A549 (cell line): ENCODE data around the gene IMPDH2. TPM values are rescaled to one million over a fixed set of nuclear protein-coding genes. Genes with fewer than 3 reads are reported as not detected.
A peak's percentile ranks its signal among the peaks of the same experiment; 100 is the strongest.

Source experiments
- ATAC-seq, 2 experiments: fragments of 200-7000 bp in 1 of 2; fragments of >200 bp in 1 of 2; cut with Nextera tagmentation in 1 of 2; cut with Tn5 transposase in 1 of 2; 3 replicates each; pipeline versions ENCODE4 v1.8.0 to v1.9.1; 2018 to 2020; ENCODE audit warnings: mild to moderate bottlenecking in 1 of 2, moderate library complexity in 1 of 2
- CTCF ChIA-PET: fragments of 300-600 bp; sonication (Branson Sonifier 250); formaldehyde crosslinking; extraction: SDS; loops from one replicate; lab custom pipeline; 2021; ENCODE audit warnings: antibody characterized with exemption, inconsistent platforms; lab: Yijun Ruan, JAX
- POLR2A ChIA-PET: fragments of 350-600 bp; formaldehyde crosslinking; extraction: SDS; loops from one replicate; lab custom pipeline; 2021; ENCODE audit warnings: antibody characterized with exemption, inconsistent platforms; lab: Yijun Ruan, JAX
- DNase-seq, 2 experiments: peaks; one replicate each; pipeline versions ENCODE4 v3.0.0 to v3.0.0-alpha.2; 2011 to 2016; ENCODE audit warnings: low read depth in 1 of 2, low spot score in 1 of 2
- FAIRE-seq: peaks from 2 replicates; lab custom pipeline; 2011; peaks lifted over from hg19 to GRCh38; lab: Jason Lieb, UNC
- H3K27ac ChIP-seq, 2 experiments: fragments of >200 bp; sonication (Bioruptor Twin); formaldehyde crosslinking; 3 replicates each; pipeline ENCODE4 v1.5.1; 2016 to 2017
- H3K4me1 ChIP-seq: fragments of >200 bp; sonication (Bioruptor Twin); formaldehyde crosslinking; 3 replicates; pipeline ENCODE4 v1.6.1; 2016
- H3K4me2 ChIP-seq: fragments of >200 bp; sonication (Bioruptor Twin); formaldehyde crosslinking; 3 replicates; pipeline ENCODE4 v1.6.1; 2016
- H3K4me3 ChIP-seq: fragments of >200 bp; sonication (Bioruptor Twin); formaldehyde crosslinking; 3 replicates; pipeline ENCODE4 v1.5.1; 2016
- H3K9me3 ChIP-seq: fragments of >200 bp; sonication (Bioruptor Twin); formaldehyde crosslinking; 3 replicates; pipeline ENCODE4 v1.6.1; 2016
- BHLHE40 ChIP-seq: IDR thresholded peaks from 2 replicates; pipeline ENCODE4 v1.6.1; 2012; ENCODE audit warnings: low read depth, low read length, inconsistent platforms
- CEBPB ChIP-seq, 2 experiments: fragments of >200 bp in 1 of 2; sonication (Bioruptor Twin) in 1 of 2; formaldehyde crosslinking in 1 of 2; IDR thresholded peaks; 2 replicates each; pipeline ENCODE4 v1.6.1; 2012 to 2016
- ESRRA ChIP-seq: fragments of 150-350 bp; IDR thresholded peaks from 2 replicates; pipeline ENCODE4 v1.6.1; 2014; ENCODE audit warnings: mild to moderate bottlenecking, low read length, borderline replicate concordance
- FOSB ChIP-seq: fragments of 250-450 bp; sonication (Bioruptor Pico); IDR thresholded peaks from 2 replicates; pipeline ENCODE4 v1.5.0; 2020; ENCODE audit warnings: mild to moderate bottlenecking, moderate library complexity
- FOSL2 ChIP-seq, 2 experiments: fragments of 450-650 bp in 1 of 2; fragments of >200 bp in 1 of 2; sonication (Bioruptor Twin) in 1 of 2; formaldehyde crosslinking; IDR thresholded peaks; 2 replicates each; pipeline versions ENCODE4 v1.5.0 to v1.6.1; 2016 to 2020; ENCODE audit warnings: mild to moderate bottlenecking in 1 of 2, moderate library complexity in 1 of 2
- FOXS1 ChIP-seq: fragments of 250-450 bp; sonication (Bioruptor Pico); IDR thresholded peaks from 2 replicates; pipeline ENCODE4 v1.5.0; 2020; ENCODE audit warnings: mild to moderate bottlenecking, moderate library complexity
- JUNB ChIP-seq: fragments of >200 bp; sonication (Bioruptor Twin); formaldehyde crosslinking; IDR thresholded peaks from 2 replicates; pipeline ENCODE4 v1.6.1; 2016
- MAFK ChIP-seq: fragments of 450-650 bp; IDR thresholded peaks from 2 replicates; pipeline ENCODE4 v1.6.1; 2014; ENCODE audit not compliant: partially characterized antibody
- PBX3 ChIP-seq: IDR thresholded peaks from 2 replicates; pipeline ENCODE4 v1.6.1; 2012
- PHF8 ChIP-seq: fragments of 200-600 bp; sonication (generic); IDR thresholded peaks from 2 replicates; pipeline ENCODE4 v1.6.1; 2016; ENCODE audit warnings: low read depth, mild to moderate bottlenecking, antibody characterized with exemption, moderate library complexity, borderline replicate concordance
- POLR2A ChIP-seq: IDR thresholded peaks from 2 replicates; pipeline ENCODE4 v1.6.1; 2012; ENCODE audit warnings: mild to moderate bottlenecking, low read length
- POLR2AphosphoS2 ChIP-seq: conservative IDR thresholded peaks from 2 replicates; pipeline ENCODE4 v1.6.1; 2012; ENCODE audit warnings: low read length, improper control_type of control experiment, inconsistent platforms
- RCOR1 ChIP-seq: fragments of 150-350 bp; IDR thresholded peaks from 2 replicates; pipeline ENCODE4 v1.6.1; 2014; ENCODE audit warnings: antibody characterized with exemption, low read length, low read depth
- RNF2 ChIP-seq: fragments of 200-600 bp; sonication (generic); IDR thresholded peaks from 2 replicates; pipeline ENCODE4 v1.6.1; 2016; ENCODE audit warnings: low read depth, mild to moderate bottlenecking, antibody characterized with exemption, moderate library complexity, borderline replicate concordance
- USF2 ChIP-seq: fragments of 450-650 bp; IDR thresholded peaks from 2 replicates; pipeline ENCODE4 v1.6.1; 2014; ENCODE audit warnings: antibody characterized with exemption
- WGBS: methylation state at CpG from one replicate; pipeline ENCODE4 v1.1.6; 2017; ENCODE audit errors: missing lambda C conversion rate; 5-methylcytosine and 5-hydroxymethylcytosine counted together
- polyA plus RNA-seq, 4 experiments: library from polyadenylated mRNA; depleted of rRNA in 3 of 4; stranded (reverse); fragments of >200 nt; fragmentation: RNase III in 1 of 4; extraction: RNeasy Plus Mini Kit Qiagen cat#74134 plus additional on column Dnase treatment in 1 of 4; gene quantifications; 2 replicates in 3 of 4; 3 replicates in 1 of 4; pipeline ENCODE4 v1.2.3, GENCODE V29; 2011 to 2017
- TF ChIP-seq, protein P1 (sequence below): IDR thresholded peaks from 2 replicates; pipeline ENCODE4 v1.6.1; 2012
- TF ChIP-seq, protein P2 (sequence below): fragments of 200-600 bp; sonication (generic); IDR thresholded peaks from 2 replicates; pipeline ENCODE4 v1.6.1; 2016; ENCODE audit warnings: antibody characterized with exemption, mild to moderate bottlenecking, moderate library complexity
- TF ChIP-seq, protein P3 (sequence below): fragments of >200 bp; sonication (Bioruptor Twin); formaldehyde crosslinking; IDR thresholded peaks from 2 replicates; pipeline ENCODE4 v1.6.1; 2016

The IMPDH2 gene
- polyA plus RNA-seq, 2 of the 4 experiments (the other 2 are of a cell fraction) = 175 to 212 TPM

DNA sequence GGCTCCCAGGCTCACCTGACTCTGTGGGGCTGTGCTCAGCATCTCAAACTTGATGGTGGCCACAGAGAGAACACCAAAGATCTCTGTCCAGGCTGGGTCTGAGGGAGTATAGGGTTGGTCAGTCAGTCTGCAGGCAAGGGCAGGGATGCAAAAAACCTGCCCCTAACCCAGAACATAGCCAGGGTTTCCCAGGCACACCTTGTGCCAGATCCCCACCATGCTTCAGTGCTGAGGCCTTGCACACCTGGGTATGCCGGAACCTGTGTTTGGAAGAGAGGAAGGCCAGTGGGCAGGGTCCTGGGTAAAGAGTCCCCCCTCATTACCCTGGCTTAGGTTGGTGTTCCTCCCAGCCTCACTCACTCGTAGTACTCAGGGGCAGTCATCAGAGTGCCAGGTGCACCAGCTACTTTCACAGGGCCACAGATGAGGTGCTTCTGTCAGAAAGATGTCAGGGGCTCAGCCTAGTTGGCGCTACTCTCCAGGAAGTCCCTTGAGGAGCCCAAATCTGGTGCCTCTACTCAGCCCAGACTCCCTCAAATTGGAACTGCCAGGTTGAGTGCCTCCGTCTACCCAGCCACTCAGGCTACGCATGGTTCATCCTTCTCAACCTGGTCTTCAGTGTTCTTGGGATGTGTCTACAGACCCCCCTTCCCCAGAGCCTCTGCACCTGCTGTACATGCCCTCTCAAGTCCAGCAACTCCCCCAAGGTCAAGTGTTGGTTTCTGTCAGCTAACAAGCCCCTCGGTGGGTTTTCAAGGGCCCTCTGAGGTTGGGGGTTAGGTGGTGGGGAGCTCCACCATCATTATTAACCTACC lies 12.6 kb downstream of the IMPDH2 start:
- H3K4me3 ChIP-seq = no peak overlapping the region; the same call in 2 of the 3 replicates

DNA sequence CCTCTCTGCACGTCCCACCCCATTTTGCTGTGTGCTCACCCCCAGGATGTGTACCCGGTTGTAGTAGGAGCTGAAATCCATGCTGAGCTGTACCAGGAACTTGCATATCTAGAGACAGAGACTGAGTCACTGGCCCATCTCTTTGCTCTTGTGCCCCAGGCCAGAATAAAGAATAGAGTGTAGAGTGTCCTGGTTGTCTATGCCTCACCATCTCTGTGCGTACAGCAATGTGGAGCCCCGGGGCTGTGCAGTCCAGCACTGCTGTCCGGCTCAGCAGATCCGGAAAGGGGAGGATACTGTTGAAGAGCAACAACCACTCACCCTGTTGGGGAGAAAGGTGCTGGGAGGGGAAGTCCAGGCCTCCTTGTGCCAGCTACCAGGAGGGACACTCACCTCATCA lies 13.4 kb downstream of the IMPDH2 start:
- CTCF ChIA-PET = interaction anchor here (8.1 to 30.1 kb wide), 2 partner anchors 8 to 24 kb away, joined by 65 to 385 read pairs; partner anchors contain the start of genes P4HTM and WDR6
- Histone ChIP-seq H3K9me3 (no peaks in the 10 kb centered on the region), H3K4me2 (no peak overlapping the region), H3K4me1 (peaks cover 17% of the 10 kb centered on the region), H3K27ac (no peak overlapping the region), H3K4me3 (no peak overlapping the region)
- WGBS = 89% methylated on average over 4 of the region's 6 CpGs
- ATAC-seq = no peak
- TF ChIP-seq MAFK (no peak), POLR2AphosphoS2 (no peak), ESRRA (no peak), FOSB (no peak), CEBPB (IDR thresholded peaks at IDR 0.05) (no peak)
- POLR2A ChIA-PET = interaction anchor here (1.3 to 3.3 kb wide), 2 partner anchors 9 to 14 kb away, joined by 4 to 26 read pairs; partner anchors contain the start of genes IMPDH2 and WDR6
- DNase-seq = no peak
- no peak for FAIRE-seq

More for the DNA sequence above, 12.6 kb downstream of the IMPDH2 start:
- Histone ChIP-seq H3K9me3 (no peaks in the 10 kb centered on the region), H3K4me2 (peak overlapping the region; percentile 73), H3K27ac (no peak overlapping the region; a peak in 1 of 6 replicates), H3K4me1 (peaks cover 17% of the 10 kb centered on the region)
- no peak for FAIRE-seq
- TF ChIP-seq FOXS1 (CRISPR knock-in tag) (no peak), PHF8 (no peak)
- TF ChIP-seq, protein P1, sequence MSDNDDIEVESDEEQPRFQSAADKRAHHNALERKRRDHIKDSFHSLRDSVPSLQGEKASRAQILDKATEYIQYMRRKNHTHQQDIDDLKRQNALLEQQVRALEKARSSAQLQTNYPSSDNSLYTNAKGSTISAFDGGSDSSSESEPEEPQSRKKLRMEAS = no peak
- 97% methylated on average over 4 of the region's 6 CpGs for WGBS
- DNase-seq = no peak
- ChIA-PET CTCF (interaction anchor here (0.5 to 30.1 kb wide), 4 partner anchors 9 to 967 kb away, joined by 3 to 385 read pairs (median 34); partner anchors contain the start of genes P4HTM and WDR6), POLR2A (interaction anchor here (1.1 to 3.3 kb wide), 5 partner anchors 10 to 77 kb away, joined by 3 to 26 read pairs (median 4); partner anchors contain the start of genes IMPDH2, P4HTM, QRICH1 and WDR6)
- ATAC-seq = no peak

DNA sequence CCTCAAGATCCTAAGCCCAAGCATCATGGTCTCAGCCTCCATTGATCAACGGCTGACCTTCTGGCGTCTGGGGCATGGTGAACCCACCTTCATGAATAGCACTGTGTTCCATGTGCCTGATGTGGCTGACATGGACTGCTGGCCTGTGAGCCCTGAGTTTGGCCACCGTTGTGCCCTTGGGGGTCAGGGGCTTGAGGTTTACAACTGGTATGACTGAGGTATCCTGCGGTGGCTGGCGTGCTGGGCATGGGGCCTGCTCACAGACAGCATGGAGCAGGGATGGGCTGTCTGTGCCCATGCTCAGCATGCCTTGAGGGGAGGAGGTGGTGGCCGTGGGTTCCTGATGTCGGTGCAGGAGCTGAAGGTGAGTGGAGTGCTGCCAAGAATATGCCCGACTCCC lies 14.1 kb downstream of the IMPDH2 start:
- Histone ChIP-seq H3K4me2 (no peak overlapping the region), H3K4me3 (no peak overlapping the region), H3K27ac (no peak overlapping the region), H3K4me1 (peaks cover 17% of the 10 kb centered on the region), H3K9me3 (no peaks in the 10 kb centered on the region)
- ChIA-PET CTCF (interaction anchor here (1.0 to 30.1 kb wide), 4 partner anchors 7 to 24 kb away, joined by 3 to 385 read pairs (median 36); partner anchors contain the start of genes P4HTM and WDR6), POLR2A (no interaction called here)
- no peak for TF ChIP-seq POLR2A
- TF ChIP-seq RNF2 = no peak
- TF ChIP-seq USF2 = no peak
- TF ChIP-seq POLR2AphosphoS2 = no peak
- TF ChIP-seq RCOR1 = no peak
- no peak for TF ChIP-seq JUNB
- WGBS = 91% methylated on average over 5 of the region's 8 CpGs
- FAIRE-seq (no peak), ATAC-seq (no peak), DNase-seq (no peak)

GRCh38 chr3:49013738-49014660 lies 15.2 kb downstream of the IMPDH2 start:
- peaks cover 7% of the 10 kb centered on the region for H3K4me1 ChIP-seq
- ChIA-PET CTCF (interaction anchor here (0.8 to 30.1 kb wide), 9 partner anchors 7 to 435 kb away, joined by 3 to 385 read pairs (median 5); partner anchors contain the start of genes IMPDH2, NDUFAF3 and P4HTM), POLR2A (interaction anchor here (0.7 kb wide), 1 partner anchor 8 kb away, joined by 3 read pairs; the partner anchor contains the start of gene NDUFAF3)
- H3K4me3 ChIP-seq = no peak overlapping the region
- FAIRE-seq (no peak), ATAC-seq (peak; percentile 58 to 69), DNase-seq (peak; percentile 43 to 63)
- H3K9me3 ChIP-seq = no peaks in the 10 kb centered on the region
- no peak overlapping the region for H3K27ac ChIP-seq
- H3K4me2 ChIP-seq = no peak overlapping the region
- 79% methylated on average over 14 of the region's 24 CpGs for WGBS
- TF ChIP-seq MAFK (no peak), PHF8 (no peak), FOSB (no peak), BHLHE40 (no peak), PBX3 (no peak), FOSL2 (IDR thresholded peaks at IDR 0.05) (no peak), FOSL2 (CRISPR knock-in tag; IDR thresholded peaks at IDR 0.05) (no peak)
- TF ChIP-seq, protein P2, sequence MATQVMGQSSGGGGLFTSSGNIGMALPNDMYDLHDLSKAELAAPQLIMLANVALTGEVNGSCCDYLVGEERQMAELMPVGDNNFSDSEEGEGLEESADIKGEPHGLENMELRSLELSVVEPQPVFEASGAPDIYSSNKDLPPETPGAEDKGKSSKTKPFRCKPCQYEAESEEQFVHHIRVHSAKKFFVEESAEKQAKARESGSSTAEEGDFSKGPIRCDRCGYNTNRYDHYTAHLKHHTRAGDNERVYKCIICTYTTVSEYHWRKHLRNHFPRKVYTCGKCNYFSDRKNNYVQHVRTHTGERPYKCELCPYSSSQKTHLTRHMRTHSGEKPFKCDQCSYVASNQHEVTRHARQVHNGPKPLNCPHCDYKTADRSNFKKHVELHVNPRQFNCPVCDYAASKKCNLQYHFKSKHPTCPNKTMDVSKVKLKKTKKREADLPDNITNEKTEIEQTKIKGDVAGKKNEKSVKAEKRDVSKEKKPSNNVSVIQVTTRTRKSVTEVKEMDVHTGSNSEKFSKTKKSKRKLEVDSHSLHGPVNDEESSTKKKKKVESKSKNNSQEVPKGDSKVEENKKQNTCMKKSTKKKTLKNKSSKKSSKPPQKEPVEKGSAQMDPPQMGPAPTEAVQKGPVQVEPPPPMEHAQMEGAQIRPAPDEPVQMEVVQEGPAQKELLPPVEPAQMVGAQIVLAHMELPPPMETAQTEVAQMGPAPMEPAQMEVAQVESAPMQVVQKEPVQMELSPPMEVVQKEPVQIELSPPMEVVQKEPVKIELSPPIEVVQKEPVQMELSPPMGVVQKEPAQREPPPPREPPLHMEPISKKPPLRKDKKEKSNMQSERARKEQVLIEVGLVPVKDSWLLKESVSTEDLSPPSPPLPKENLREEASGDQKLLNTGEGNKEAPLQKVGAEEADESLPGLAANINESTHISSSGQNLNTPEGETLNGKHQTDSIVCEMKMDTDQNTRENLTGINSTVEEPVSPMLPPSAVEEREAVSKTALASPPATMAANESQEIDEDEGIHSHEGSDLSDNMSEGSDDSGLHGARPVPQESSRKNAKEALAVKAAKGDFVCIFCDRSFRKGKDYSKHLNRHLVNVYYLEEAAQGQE = no peak
- TF ChIP-seq, protein P3, sequence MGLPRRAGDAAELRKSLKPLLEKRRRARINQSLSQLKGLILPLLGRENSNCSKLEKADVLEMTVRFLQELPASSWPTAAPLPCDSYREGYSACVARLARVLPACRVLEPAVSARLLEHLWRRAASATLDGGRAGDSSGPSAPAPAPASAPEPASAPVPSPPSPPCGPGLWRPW = no peak
